BLaER1 treated with 17β-estradiol and CSF1 and Interleukin-3, amounts not matched to agents 10 nM and 100 nM (cell line): ENCODE data around the gene CNPY1.

Experiments
- H3K27ac ChIP-seq, 11 experiments: shearing (Covaris generic); formaldehyde crosslinking; 2 replicates each; pipeline ENCODE4 v1.8.1; 2022
- H3K27me3 ChIP-seq, 11 experiments: shearing (Covaris generic); formaldehyde crosslinking; 2 replicates each; pipeline ENCODE4 v1.8.1; 2022
- H3K36me3 ChIP-seq, 11 experiments: shearing (Covaris generic); formaldehyde crosslinking; 2 replicates each; pipeline ENCODE4 v1.8.1; 2022
- H3K4me1 ChIP-seq, 10 experiments: shearing (Covaris generic); formaldehyde crosslinking; 2 replicates each; pipeline ENCODE4 v1.8.1; 2022
- H3K4me2 ChIP-seq, 11 experiments: shearing (Covaris generic); formaldehyde crosslinking; 2 replicates each; pipeline ENCODE4 v1.8.1; 2022
- H3K4me3 ChIP-seq, 10 experiments: shearing (Covaris generic); formaldehyde crosslinking; 2 replicates each; pipeline ENCODE4 v1.8.1; 2022
- H3K9ac ChIP-seq, 11 experiments: shearing (Covaris generic); formaldehyde crosslinking; 2 replicates each; pipeline ENCODE4 v1.8.1; 2022
- H3K9me3 ChIP-seq, 11 experiments: shearing (Covaris generic); formaldehyde crosslinking; replicated peaks in 1 of 11; 2 replicates each; pipeline ENCODE4 v1.8.1; 2022
- H4K20me1 ChIP-seq, 11 experiments: shearing (Covaris generic); formaldehyde crosslinking; 2 replicates each; pipeline ENCODE4 v1.8.1; 2022
- Cebpa-rat ChIP-seq, 11 experiments: shearing (Covaris generic); IDR thresholded peaks; 2 replicates each; pipeline ENCODE4 v1.8.1; 2022

CNPY1 gene

GRCh38 chr7:155533827-155534690 lies 12.3 kb downstream of the CNPY1 start:
- TF ChIP-seq Cebpa-rat (IDR thresholded peaks at IDR 0.05), result no peak
- Histone ChIP-seq H3K4me3 (peak overlapping the region; percentile 40 to 63 (median 50); a peak in 19 of 20 replicates), H3K4me1 (peaks cover 3 to 15% (median 12%) of the 10 kb centered on the region in 10 experiments; a peak in 18 of 20 replicates), H3K27ac (no peak overlapping the region), H3K36me3 (no peaks in the 10 kb centered on the region), H3K9me3 (no peaks in the 10 kb centered on the region), H4K20me1 (peaks cover 0 to 59% (median 22%) of the 10 kb centered on the region in 11 experiments; a peak in 15 of 22 replicates), H3K9ac (0 out of 22 replicates have a peak overlapping the region, but pooled peaks of 1 of the 11 experiments have one; percentile 2), H3K27me3 (peaks cover 73 to 93% (median 90%) of the 10 kb centered on the region in 11 experiments), H3K4me2 (peak overlapping the region; percentile 77 to 95 (median 88))

- TF ChIP-seq Cebpa-rat (IDR thresholded peaks at IDR 0.05), result no peak
- H3K4me2 ChIP-seq, result peak overlapping the region; percentile 77 to 95 (median 88)
- peaks cover 75 to 97% (median 91%) of the 10 kb centered on the region in 11 experiments for H3K27me3 ChIP-seq
- H3K36me3 ChIP-seq, result no peaks in the 10 kb centered on the region
- peaks cover 3 to 15% (median 12%) of the 10 kb centered on the region in 10 experiments; a peak in 18 of 20 replicates for H3K4me1 ChIP-seq
- H3K9me3 ChIP-seq, result no peaks in the 10 kb centered on the region
- peak overlapping the region in 5 of 11 experiments; percentile 2 to 25 (median 19); a peak in 4 of 22 replicates for H3K9ac ChIP-seq
- no peak overlapping the region for H3K27ac ChIP-seq
- H3K4me3 ChIP-seq, result peak overlapping the region; percentile 40 to 63 (median 50)
- H4K20me1 ChIP-seq, result peaks cover 0 to 59% (median 22%) of the 10 kb centered on the region in 11 experiments; a peak in 15 of 22 replicates
Measured at GRCh38 chr7:155533120-155533826, 13.1 kb downstream of the CNPY1 start.

- Histone ChIP-seq H3K36me3 (no peaks in the 10 kb centered on the region), H4K20me1 (peaks cover 0 to 59% (median 22%) of the 10 kb centered on the region in 11 experiments; a peak in 15 of 22 replicates), H3K27ac (no peak overlapping the region), H3K4me3 (peak overlapping the region; percentile 40 to 63 (median 50); a peak in 17 of 20 replicates), H3K4me1 (peaks cover 3 to 15% (median 12%) of the 10 kb centered on the region in 10 experiments; a peak in 18 of 20 replicates), H3K27me3 (peaks cover 75 to 97% (median 86%) of the 10 kb centered on the region in 11 experiments), H3K9me3 (no peaks in the 10 kb centered on the region), H3K4me2 (peak overlapping the region; percentile 77 to 95 (median 88)), H3K9ac (0 out of 22 replicates have a peak overlapping the region, but pooled peaks of 1 of the 11 experiments have one; percentile 18)
- TF ChIP-seq Cebpa-rat (IDR thresholded peaks at IDR 0.05), result no peak
Measured at GRCh38 chr7:155532792-155533119, 13.6 kb downstream of the CNPY1 start.

DNA sequence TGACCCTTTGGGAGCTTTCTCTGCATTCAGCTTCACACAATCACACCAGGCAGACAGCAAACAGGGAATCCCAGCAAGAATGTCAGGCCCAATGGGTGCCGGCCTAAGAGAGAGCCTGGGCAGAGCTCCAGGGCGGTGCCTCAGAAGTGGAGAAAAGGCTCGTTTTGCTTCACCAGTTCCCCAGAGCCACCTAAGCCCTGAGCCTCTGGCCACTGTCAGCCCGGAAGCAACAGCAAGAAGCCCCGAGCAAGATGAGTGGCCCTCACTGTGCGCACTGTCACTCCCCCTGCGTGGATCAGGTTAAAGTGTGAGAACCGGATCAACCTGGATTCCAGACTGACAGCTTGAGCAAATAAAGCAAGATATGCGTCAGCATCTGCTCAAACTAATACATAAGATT lies 14.7 kb downstream of the CNPY1 start:
- peaks cover 0 to 59% (median 22%) of the 10 kb centered on the region in 11 experiments; a peak in 15 of 22 replicates for H4K20me1 ChIP-seq
- H3K4me1 ChIP-seq, result peaks cover 3 to 15% (median 12%) of the 10 kb centered on the region in 10 experiments; a peak in 18 of 20 replicates
- no peak overlapping the region for H3K9ac ChIP-seq
- H3K4me2 ChIP-seq, result no peak overlapping the region
- H3K36me3 ChIP-seq, result no peaks in the 10 kb centered on the region
- TF ChIP-seq Cebpa-rat (IDR thresholded peaks at IDR 0.05), result no peak
- H3K4me3 ChIP-seq, result no peak overlapping the region
- H3K27ac ChIP-seq, result no peak overlapping the region
- H3K9me3 ChIP-seq, result no peaks in the 10 kb centered on the region
- H3K27me3 ChIP-seq, result peaks cover 70 to 92% (median 77%) of the 10 kb centered on the region in 11 experiments

DNA sequence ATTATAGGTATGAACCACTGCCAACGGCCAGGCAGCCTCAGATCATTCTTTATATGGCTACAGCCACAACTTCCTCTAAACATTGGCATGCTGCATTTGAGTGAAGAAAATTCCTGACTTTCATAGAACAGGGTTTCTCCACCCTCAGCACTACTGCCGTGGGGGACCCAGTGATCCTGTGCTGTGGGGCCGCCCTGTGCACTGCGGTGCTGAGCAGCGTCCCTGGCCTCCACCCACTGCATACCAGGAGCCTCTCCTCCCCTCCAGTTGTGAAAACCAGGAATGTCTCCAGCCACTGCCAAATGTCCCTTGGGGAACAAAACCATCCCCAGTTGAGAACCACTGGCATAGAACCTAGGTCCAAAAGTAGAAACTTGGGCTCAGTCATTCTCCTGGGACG lies 15.8 kb downstream of the CNPY1 start:
- H3K27me3 ChIP-seq, result peaks cover 59 to 87% (median 69%) of the 10 kb centered on the region in 11 experiments
- no peak for TF ChIP-seq Cebpa-rat (IDR thresholded peaks at IDR 0.05)
- peaks cover 0 to 50% (median 22%) of the 10 kb centered on the region in 11 experiments; a peak in 15 of 22 replicates for H4K20me1 ChIP-seq
- no peak overlapping the region for H3K9ac ChIP-seq
- no peak overlapping the region for H3K27ac ChIP-seq
- no peak overlapping the region for H3K4me3 ChIP-seq
- no peaks in the 10 kb centered on the region for H3K36me3 ChIP-seq
- no peaks in the 10 kb centered on the region for H3K9me3 ChIP-seq
- peaks cover 3 to 15% (median 12%) of the 10 kb centered on the region in 10 experiments; a peak in 18 of 20 replicates for H3K4me1 ChIP-seq
- H3K4me2 ChIP-seq, result no peak overlapping the region

DNA sequence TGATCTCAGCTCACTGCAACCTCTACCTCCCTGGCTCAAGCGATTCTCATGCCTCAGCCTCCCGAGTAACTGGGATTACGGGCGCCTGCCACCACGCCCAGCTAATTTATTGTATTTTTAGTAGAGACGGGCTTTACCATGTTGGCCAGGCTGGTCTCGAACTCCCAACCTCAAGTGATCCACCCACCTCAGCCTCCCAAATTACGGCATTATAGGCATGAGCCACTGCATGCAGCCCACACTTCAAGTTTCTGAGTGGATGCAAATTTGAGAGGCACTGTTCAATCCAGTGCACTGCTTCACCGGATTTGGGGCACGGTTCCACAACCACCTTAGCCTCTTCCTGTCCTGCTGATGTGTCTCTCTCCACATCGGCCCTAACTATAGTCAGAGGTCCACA lies 16.5 kb downstream of the CNPY1 start:
- no peaks in the 10 kb centered on the region for H3K36me3 ChIP-seq
- TF ChIP-seq Cebpa-rat (IDR thresholded peaks at IDR 0.05), result no peak
- no peak overlapping the region for H3K4me3 ChIP-seq
- no peak overlapping the region for H3K27ac ChIP-seq
- no peak overlapping the region for H3K9ac ChIP-seq
- H3K4me2 ChIP-seq, result no peak overlapping the region
- H4K20me1 ChIP-seq, result peaks cover 0 to 44% (median 18%) of the 10 kb centered on the region in 11 experiments; a peak in 15 of 22 replicates
- no peaks in the 10 kb centered on the region for H3K9me3 ChIP-seq
- peaks cover 51 to 80% (median 61%) of the 10 kb centered on the region in 11 experiments for H3K27me3 ChIP-seq
- peaks cover 3 to 15% (median 12%) of the 10 kb centered on the region in 10 experiments; a peak in 18 of 20 replicates for H3K4me1 ChIP-seq

DNA sequence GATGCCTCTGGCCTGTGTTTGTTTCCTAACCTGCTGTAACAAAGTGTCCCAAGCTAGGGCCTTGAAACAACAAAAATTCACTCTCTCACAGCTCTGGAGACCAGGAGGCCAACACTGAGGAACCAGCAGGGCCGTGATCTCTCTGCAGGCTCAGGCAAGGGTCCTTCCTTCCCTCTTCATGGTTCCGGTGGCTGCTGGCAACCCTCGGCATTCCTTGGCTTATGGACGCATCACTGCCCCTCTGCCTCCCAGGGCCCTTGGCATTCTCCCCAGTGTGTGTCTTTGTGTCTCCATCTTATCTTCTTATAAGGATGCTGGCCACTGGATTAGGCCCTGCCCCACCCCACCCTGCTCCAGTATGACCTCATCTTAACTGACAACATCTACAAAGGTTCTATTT lies 17.0 kb downstream of the CNPY1 start:
- peaks cover 46 to 75% (median 56%) of the 10 kb centered on the region in 11 experiments for H3K27me3 ChIP-seq
- no peaks in the 10 kb centered on the region for H3K36me3 ChIP-seq
- no peaks in the 10 kb centered on the region for H3K9me3 ChIP-seq
- no peak overlapping the region for H3K27ac ChIP-seq
- H3K4me3 ChIP-seq, result no peak overlapping the region
- TF ChIP-seq Cebpa-rat (IDR thresholded peaks at IDR 0.05), result no peak
- no peak overlapping the region for H3K9ac ChIP-seq
- H3K4me2 ChIP-seq, result no peak overlapping the region
- H3K4me1 ChIP-seq, result peaks cover 3 to 15% (median 12%) of the 10 kb centered on the region in 10 experiments; a peak in 18 of 20 replicates
- peaks cover 0 to 39% (median 15%) of the 10 kb centered on the region in 11 experiments; a peak in 15 of 22 replicates for H4K20me1 ChIP-seq

DNA sequence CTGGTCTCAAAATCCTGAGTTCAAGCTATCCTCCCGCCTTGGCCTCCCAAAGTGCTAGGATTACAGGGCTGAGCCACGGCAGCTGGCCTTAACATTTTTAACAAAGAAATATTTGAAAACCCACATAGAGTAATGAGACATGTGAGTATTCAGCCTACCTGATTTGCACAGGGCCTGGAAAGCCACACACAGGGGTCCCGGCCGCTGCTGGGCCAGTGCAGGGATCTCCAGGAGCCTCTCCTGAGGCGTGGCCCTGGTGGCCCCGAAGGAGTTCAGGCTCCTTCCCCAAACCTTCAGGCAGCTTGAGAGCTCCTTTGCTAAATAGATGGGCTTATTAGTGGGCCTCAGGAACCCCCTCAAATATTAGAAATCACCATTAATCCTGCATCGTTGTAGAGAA lies 18.7 kb downstream of the CNPY1 start:
- no peak overlapping the region for H3K27ac ChIP-seq
- no peak overlapping the region for H3K4me3 ChIP-seq
- H3K4me2 ChIP-seq, result no peak overlapping the region
- H4K20me1 ChIP-seq, result peaks cover 0 to 25% (median 8%) of the 10 kb centered on the region in 11 experiments; a peak in 13 of 22 replicates
- peaks cover 30 to 64% (median 44%) of the 10 kb centered on the region in 11 experiments for H3K27me3 ChIP-seq
- H3K4me1 ChIP-seq, result peaks cover 0 to 2% (median under 1%) of the 10 kb centered on the region in 10 experiments; a peak in 10 of 20 replicates
- no peak for TF ChIP-seq Cebpa-rat (IDR thresholded peaks at IDR 0.05)
- H3K9me3 ChIP-seq, result no peaks in the 10 kb centered on the region
- H3K9ac ChIP-seq, result no peak overlapping the region
- no peaks in the 10 kb centered on the region for H3K36me3 ChIP-seq
